Uterus (tissue), 2 donors: ENCODE results near the gene MYO9B.

ENCODE experiments used
- CTCF ChIP-seq, 4 experiments: fragments of 200-600 bp in 2 of 4; fragments of 450-650 bp in 2 of 4; sonication (generic) in 2 of 4; IDR thresholded peaks; one replicate each; pipeline ENCODE4 v1.5.1; 2016 to 2019; ENCODE audit warnings: antibody characterized with exemption in 4 of 4, mild to moderate bottlenecking in 2 of 4, moderate library complexity in 1 of 4
- POLR2A ChIP-seq, 2 donors: fragments of 450-650 bp; IDR thresholded peaks; one replicate each; pipeline ENCODE4 v1.6.1; 2016; ENCODE audit warnings: antibody characterized with exemption in 2 of 2, mild to moderate bottlenecking in 1 of 2, moderate library complexity in 1 of 2

DNA sequence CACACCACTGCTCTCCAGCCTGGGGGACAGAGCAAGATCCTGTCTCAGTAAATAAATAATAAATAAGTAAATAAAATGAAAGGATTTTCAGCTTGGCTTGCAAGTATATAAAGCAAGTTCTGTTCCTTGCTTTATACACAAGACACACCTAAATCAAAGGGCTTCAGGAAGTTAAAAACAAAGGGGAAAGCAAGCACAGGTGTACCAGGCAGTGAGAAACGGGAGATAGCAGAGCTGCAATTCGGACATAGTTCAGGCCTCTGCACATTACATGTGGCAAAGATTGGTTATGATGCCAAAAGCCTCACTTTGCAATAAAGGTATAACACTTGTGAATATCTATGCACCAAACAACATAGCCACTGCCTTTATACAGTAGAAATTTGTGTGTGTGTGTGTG is 47.5 kb downstream of the MYO9B start:
- TF ChIP-seq CTCF (IDR thresholded peaks at IDR 0.05) (no peak), POLR2A (IDR thresholded peaks at IDR 0.05) (no peak)
